GM06990 (cell line): Measurements from ENCODE around the gene RABEP2.
"Not testable (repeated sequence)": the region's sequence is repeated elsewhere in the genome, so short reads cannot be mapped to it uniquely, and the experiment has no call there.

ENCODE experiments used
- DNase-seq: peaks from one replicate; pipeline ENCODE4 v3.0.0-alpha.2; 2011; ENCODE audit not compliant: insufficient read length; ENCODE audit errors: extremely low read depth
- H3K27me3 ChIP-seq: replicated peaks from 2 replicates; pipeline ENCODE4 v1.6.0; 2011; ENCODE audit warnings: low read length; ENCODE audit not compliant: control insufficient read depth, insufficient read depth
- H3K36me3 ChIP-seq: 2 replicates; pipeline ENCODE4 v1.5.1; 2011; ENCODE audit warnings: low read length; ENCODE audit not compliant: control insufficient read depth, insufficient read depth
- H3K4me3 ChIP-seq: replicated peaks from 2 replicates; pipeline ENCODE4 v1.5.1; 2011; ENCODE audit warnings: low read depth, mild to moderate bottlenecking, control low read depth, low read length
- TF ChIP-seq, protein P1 (sequence below): IDR thresholded peaks from 2 replicates; pipeline ENCODE4 v1.5.1; 2011; ENCODE audit warnings: low read length, control low read depth, mild to moderate bottlenecking, inconsistent platforms; ENCODE audit not compliant: insufficient read depth, poor library complexity, severe bottlenecking

RABEP2 gene

DNA sequence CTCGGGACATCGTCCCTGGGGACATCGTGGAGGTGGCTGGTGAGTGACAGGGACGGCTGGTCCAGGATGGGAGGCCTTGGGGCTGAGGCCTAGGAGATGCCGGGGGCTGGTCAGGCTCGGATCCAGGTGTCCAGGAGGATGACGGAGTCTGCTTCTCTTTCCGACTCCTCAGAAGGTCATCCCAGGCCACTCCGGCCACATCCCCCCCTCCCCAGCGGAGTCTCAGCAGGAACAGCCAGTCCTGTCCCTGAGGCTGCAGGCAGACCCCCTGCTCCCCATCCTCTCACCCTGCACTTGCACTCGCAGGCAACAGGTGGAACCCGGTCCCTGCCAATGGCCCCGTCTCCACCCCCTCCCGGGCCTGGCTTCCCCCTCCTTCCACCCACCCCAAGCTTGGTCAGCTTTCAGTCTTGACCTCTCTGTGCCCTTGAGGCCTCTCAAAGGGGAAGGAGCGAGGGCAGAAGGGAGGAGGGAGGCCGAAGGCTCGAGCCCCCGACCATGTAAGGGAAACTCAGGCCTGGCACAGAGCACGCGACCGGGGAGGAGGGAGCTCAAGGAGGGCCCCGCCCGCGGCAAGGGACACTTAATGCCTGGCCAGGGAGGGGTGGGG lies 42.4 kb downstream of the RABEP2 start:
- no peaks in the 10 kb centered on the region for H3K36me3 ChIP-seq

DNA sequence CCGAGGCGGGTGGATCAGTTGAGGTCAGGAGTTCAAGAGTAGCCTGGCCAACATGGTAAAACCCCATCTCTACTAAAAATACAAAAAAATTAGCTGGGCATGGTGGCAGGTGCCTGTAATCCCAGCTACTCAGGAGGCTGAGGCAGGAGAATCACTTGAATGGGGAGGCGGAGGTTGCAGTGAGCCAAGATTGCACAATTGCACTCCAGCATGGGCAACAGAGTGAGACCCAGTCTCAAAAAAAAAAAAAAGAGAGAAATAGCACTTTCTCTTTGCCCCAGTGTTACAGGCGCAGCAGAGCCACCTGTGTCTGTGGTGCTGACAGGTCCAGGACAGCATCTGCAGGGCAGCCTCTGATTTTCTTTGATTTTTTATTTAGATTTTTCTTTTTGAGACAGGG lies 43.5 kb downstream of the RABEP2 start:
- not testable (repeated sequence) for DNase-seq, H3K27me3 ChIP-seq, H3K4me3 ChIP-seq, H3K36me3 ChIP-seq

More for the DNA sequence above, 42.4 kb downstream of the RABEP2 start:
- no peaks in the 10 kb centered on the region for H3K27me3 ChIP-seq
- H3K4me3 ChIP-seq: no peak overlapping the region
- TF ChIP-seq, protein P1, sequence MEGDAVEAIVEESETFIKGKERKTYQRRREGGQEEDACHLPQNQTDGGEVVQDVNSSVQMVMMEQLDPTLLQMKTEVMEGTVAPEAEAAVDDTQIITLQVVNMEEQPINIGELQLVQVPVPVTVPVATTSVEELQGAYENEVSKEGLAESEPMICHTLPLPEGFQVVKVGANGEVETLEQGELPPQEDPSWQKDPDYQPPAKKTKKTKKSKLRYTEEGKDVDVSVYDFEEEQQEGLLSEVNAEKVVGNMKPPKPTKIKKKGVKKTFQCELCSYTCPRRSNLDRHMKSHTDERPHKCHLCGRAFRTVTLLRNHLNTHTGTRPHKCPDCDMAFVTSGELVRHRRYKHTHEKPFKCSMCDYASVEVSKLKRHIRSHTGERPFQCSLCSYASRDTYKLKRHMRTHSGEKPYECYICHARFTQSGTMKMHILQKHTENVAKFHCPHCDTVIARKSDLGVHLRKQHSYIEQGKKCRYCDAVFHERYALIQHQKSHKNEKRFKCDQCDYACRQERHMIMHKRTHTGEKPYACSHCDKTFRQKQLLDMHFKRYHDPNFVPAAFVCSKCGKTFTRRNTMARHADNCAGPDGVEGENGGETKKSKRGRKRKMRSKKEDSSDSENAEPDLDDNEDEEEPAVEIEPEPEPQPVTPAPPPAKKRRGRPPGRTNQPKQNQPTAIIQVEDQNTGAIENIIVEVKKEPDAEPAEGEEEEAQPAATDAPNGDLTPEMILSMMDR: no peak
- DNase-seq: no peak

DNA sequence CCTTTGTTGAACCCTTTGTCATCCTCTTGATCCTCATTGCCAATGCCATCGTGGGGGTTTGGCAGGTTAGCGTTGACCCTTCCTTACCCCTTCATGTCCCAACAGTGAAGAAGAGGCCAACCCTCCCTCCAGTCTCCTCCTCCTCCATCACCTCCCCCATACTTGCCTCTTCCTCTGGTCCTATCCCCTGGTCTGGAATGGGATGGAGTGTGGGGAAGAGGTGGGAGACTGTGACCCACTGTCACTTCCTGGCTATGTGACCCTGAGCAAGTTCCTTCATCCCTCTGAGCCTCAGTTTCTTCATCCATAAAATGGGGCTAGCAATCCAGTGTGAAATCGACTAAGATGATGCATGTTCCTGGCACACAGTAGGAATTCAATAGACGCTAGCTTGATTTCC lies 44.1 kb downstream of the RABEP2 start:
- no peak overlapping the region for H3K4me3 ChIP-seq
- H3K27me3 ChIP-seq: no peaks in the 10 kb centered on the region
- DNase-seq: no peak
- no peaks in the 10 kb centered on the region; the same call in 1 of the 2 replicates for H3K36me3 ChIP-seq
- TF ChIP-seq, protein P1: no peak

DNA sequence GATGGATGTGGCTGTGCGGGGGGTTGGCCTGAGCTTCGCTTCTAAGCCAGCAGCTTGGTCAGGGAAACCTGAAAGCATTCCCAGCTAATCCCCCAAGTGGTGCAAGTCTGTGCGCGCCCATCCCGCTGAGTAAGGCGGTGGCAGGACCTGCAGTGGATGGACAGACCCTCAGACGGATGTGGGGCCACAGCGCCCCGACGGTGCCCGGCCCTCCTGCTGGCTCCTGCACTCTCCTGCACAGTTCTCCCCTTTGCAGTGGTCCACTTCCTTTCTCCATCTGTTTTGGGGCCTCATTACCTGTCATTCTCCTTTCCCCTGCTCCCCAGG lies 44.5 kb downstream of the RABEP2 start:
- Histone ChIP-seq H3K4me3 (no peak overlapping the region), H3K36me3 (no peaks in the 10 kb centered on the region; the same call in 1 of the 2 replicates), H3K27me3 (no peaks in the 10 kb centered on the region)
- TF ChIP-seq, protein P1: no peak
- no peak for DNase-seq

DNA sequence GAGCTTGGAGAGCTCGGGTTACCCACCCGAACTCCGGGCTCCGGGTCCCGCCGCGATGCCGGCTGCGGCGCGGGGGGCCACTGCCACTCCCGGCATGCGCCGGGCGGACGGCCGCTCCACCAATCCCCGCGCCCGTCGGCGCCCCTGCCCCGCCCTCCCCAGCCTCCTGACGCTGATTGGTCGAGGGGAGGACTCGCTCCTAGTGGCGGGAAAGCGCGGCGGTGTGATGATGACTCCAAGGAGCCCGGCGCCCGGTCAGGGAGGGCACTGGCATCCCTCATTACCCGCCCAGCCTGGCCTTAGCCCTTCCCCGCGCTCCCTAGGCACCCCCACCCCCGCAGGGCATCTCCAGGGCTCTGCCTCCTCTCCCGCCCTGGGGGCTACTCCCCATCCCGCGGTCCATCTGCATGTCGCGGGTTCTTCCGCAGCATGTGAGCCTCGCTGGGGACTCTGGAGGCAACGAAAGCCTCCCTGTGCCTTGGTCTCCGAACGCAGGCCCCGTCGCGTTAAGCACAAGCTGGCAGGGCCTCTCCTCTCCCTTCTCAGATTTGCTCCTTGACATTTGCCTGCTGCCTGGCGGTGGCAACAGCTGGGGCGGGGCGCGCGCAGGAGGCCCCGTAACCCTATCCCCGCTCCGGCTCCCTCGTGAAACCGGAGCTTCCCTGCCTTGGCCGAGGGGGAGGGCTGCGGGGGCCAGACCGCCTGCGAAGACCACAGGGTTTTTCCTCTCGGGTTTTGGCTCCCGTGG lies 45.0 kb downstream of the RABEP2 start:
- H3K27me3 ChIP-seq: no peaks in the 10 kb centered on the region
- H3K4me3 ChIP-seq: peak overlapping the region; percentile 83
- H3K36me3 ChIP-seq: no peaks in the 10 kb centered on the region; the same call in 1 of the 2 replicates
- peak; percentile 93 for DNase-seq
- TF ChIP-seq, protein P1: no peak

DNA sequence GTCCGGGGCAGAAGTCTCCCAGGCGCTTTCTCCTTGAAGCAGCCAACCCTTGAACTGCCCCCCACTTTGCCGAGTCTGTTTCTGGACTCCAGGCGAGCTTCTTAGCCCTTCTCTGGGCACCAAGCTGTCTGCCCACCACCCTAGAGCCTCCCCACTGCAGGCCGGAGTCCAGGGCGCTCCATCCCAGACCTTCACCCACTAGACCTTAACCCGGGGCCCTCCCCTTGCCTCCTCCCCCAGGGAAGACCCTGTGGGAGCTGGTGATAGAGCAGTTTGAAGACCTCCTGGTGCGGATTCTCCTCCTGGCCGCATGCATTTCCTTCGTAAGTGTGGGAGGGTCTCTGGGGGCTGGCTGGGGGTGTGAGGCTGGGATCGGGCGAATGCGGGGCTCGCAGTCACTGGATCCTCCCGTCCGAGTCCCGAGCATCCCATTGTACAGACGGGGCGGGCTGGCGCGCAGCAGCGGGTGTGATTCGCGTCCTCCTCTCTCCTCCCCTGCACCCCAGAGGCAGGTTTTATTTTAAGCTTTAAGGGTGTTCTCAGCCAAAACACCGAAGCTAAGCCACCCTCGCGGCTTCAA lies 45.7 kb downstream of the RABEP2 start:
- H3K27me3 ChIP-seq: no peaks in the 10 kb centered on the region
- TF ChIP-seq, protein P1: no peak
- no peak for DNase-seq
- no peaks in the 10 kb centered on the region; the same call in 1 of the 2 replicates for H3K36me3 ChIP-seq
- peak overlapping the region; percentile 83 for H3K4me3 ChIP-seq
